B cell (primary cell): ENCODE data around the gene PHACTR2. TPM values are rescaled to one million over a fixed set of nuclear protein-coding genes. Genes with fewer than 3 reads are reported as not detected.

Source experiments
- ATAC-seq: fragments of 200-7000 bp; cut with Tn5 transposase; one replicate; pipeline ENCODE4 v1.10.0; 2021; ENCODE audit warnings: low read depth, mild to moderate bottlenecking, moderate number of reproducible peaks, moderate library complexity
- CTCF ChIA-PET: fragments of 350-600 bp; sonication (Branson Sonifier 250); formaldehyde crosslinking; loops from one replicate; lab custom pipeline; 2021; ENCODE audit warnings: antibody characterized with exemption, inconsistent platforms; lab: Charles Lee
- POLR2A ChIA-PET: fragments of 350-600 bp; sonication (Branson Sonifier 250); formaldehyde crosslinking; loops from one replicate; lab custom pipeline; 2021; ENCODE audit warnings: antibody characterized with exemption; lab: Charles Lee
- DNase-seq: peaks from one replicate; pipeline ENCODE4 v3.0.0; 2013
- H2AFZ ChIP-seq: 2 replicates; pipeline ENCODE4 v1.6.1; 2012; ENCODE audit warnings: mild to moderate bottlenecking, low read depth, low read length; ENCODE audit not compliant: insufficient read depth, poor library complexity, severe bottlenecking
- H3K27ac ChIP-seq, 2 donors: 1 replicate in 1 of 2; 2 replicates in 1 of 2; pipeline ENCODE4 v1.5.1; 2012 to 2013; ENCODE audit warnings: low read length in 2 of 2, mild to moderate bottlenecking in 2 of 2, moderate library complexity in 1 of 2
- H3K27me3 ChIP-seq, 4 experiments: fragments of 200-600 bp in 1 of 4; sonication (generic) in 1 of 4; replicated peaks in 1 of 4; 1 replicate in 2 of 4; 2 replicates in 2 of 4; pipeline versions ENCODE4 v1.6.1 to v1.7.0; 2013 to 2016; ENCODE audit warnings: low read length in 3 of 4, mild to moderate bottlenecking in 2 of 4, mixed read lengths in 1 of 4, moderate library complexity in 1 of 4; ENCODE audit not compliant: insufficient read depth in 4 of 4, control insufficient read depth in 3 of 4; ENCODE audit errors: control extremely low read depth in 1 of 4
- H3K36me3 ChIP-seq, 2 experiments: replicated peaks in 1 of 2; 1 replicate in 1 of 2; 2 replicates in 1 of 2; pipeline versions ENCODE4 v1.6.1 to v1.7.1; 2013; ENCODE audit warnings: low read length in 1 of 2; ENCODE audit not compliant: insufficient read depth in 2 of 2, control insufficient read depth in 1 of 2; ENCODE audit errors: control extremely low read depth in 1 of 2, extremely low read depth in 1 of 2
- H3K4me1 ChIP-seq, 2 donors: fragments of 200-600 bp in 1 of 2; sonication (generic) in 1 of 2; 1 replicate in 1 of 2; 2 replicates in 1 of 2; pipeline versions ENCODE4 v1.5.1 to v1.6.1; 2013 to 2017; ENCODE audit warnings: low read length in 2 of 2; ENCODE audit not compliant: control insufficient read depth in 2 of 2, insufficient read depth in 2 of 2
- H3K4me2 ChIP-seq: replicated peaks from 2 replicates; pipeline ENCODE3; 2012; ENCODE audit warnings: mild to moderate bottlenecking, low read depth, low read length; ENCODE audit not compliant: poor library complexity, severe bottlenecking
- H3K4me3 ChIP-seq, 5 experiments: fragments of 200-600 bp in 1 of 5; sonication (generic) in 1 of 5; 1 replicate in 3 of 5; 2 replicates in 2 of 5; pipeline versions ENCODE4 v1.5.1 to v1.7.0; 2011 to 2016; ENCODE audit warnings: low read length in 4 of 5, mild to moderate bottlenecking in 4 of 5, low read depth in 2 of 5, control low read depth in 1 of 5, moderate library complexity in 1 of 5; ENCODE audit not compliant: insufficient read depth in 1 of 5; ENCODE audit errors: control extremely low read depth in 1 of 5, extremely low read depth in 1 of 5
- H3K79me2 ChIP-seq: fragments of 200-600 bp; sonication (generic); one replicate; pipeline ENCODE4 v1.6.0; 2016; ENCODE audit warnings: low read length; ENCODE audit not compliant: control insufficient read depth, insufficient read depth
- H3K9ac ChIP-seq: fragments of 200-600 bp; sonication (generic); 2 replicates; pipeline ENCODE4 v1.6.1; 2017; ENCODE audit warnings: mild to moderate bottlenecking, low read length, moderate library complexity
- H3K9me3 ChIP-seq, 3 donors: one replicate each; pipeline versions ENCODE4 v1.6.1 to v1.7.1; 2013; ENCODE audit warnings: low read length in 2 of 3; ENCODE audit not compliant: control insufficient read depth in 2 of 3, insufficient read depth in 1 of 3; ENCODE audit errors: control extremely low read depth in 1 of 3
- H4K20me1 ChIP-seq: 2 replicates; pipeline ENCODE4 v1.6.0; 2012; ENCODE audit warnings: mild to moderate bottlenecking, low read length; ENCODE audit not compliant: insufficient read depth, control insufficient read depth, poor library complexity, severe bottlenecking
- H3K27ac Mint-ChIP-seq: one replicate; pipeline ENCODE4 v1.8.0; 2021; ENCODE audit warnings: mixed read lengths
- H3K27me3 Mint-ChIP-seq: one replicate; pipeline ENCODE4 v1.8.0; 2021; ENCODE audit warnings: mixed read lengths
- H3K4me1 Mint-ChIP-seq: one replicate; pipeline ENCODE4 v1.8.0; 2021; ENCODE audit warnings: mixed read lengths
- H3K4me3 Mint-ChIP-seq: one replicate; pipeline ENCODE4 v1.8.0; 2021; ENCODE audit warnings: mixed read lengths
- H3K9me3 Mint-ChIP-seq: one replicate; pipeline ENCODE4 v1.8.0; 2022; ENCODE audit warnings: mixed read lengths; ENCODE audit not compliant: insufficient read depth
- CTCF ChIP-seq: fragments of 200-600 bp; IDR thresholded peaks from one replicate; pipeline ENCODE4 v1.8.0; 2022; ENCODE audit warnings: antibody characterized with exemption, mild to moderate bottlenecking
- EZH2 ChIP-seq: IDR thresholded peaks from 2 replicates; pipeline ENCODE4 v1.6.1; 2012; ENCODE audit warnings: borderline replicate concordance, low read depth, mild to moderate bottlenecking, moderate library complexity, low read length; ENCODE audit not compliant: insufficient read depth, poor library complexity, severe bottlenecking
- WGBS: methylation state at CpG from one replicate; pipeline ENCODE4 v1.1.5; 2013; ENCODE audit warnings: missing lambda C conversion rate; ENCODE audit not compliant: insufficient coverage; 5-methylcytosine and 5-hydroxymethylcytosine counted together
- intact Hi-C: fragments of 100-400 bp; cut with micrococcal nuclease; formaldehyde crosslinking; loops from one replicate; pipeline ENCODE4 v1.10.0; 2022
- polyA plus RNA-seq: library from polyadenylated mRNA; depleted of rRNA; stranded (reverse); fragments of >200 nt; gene quantifications from 2 replicates; pipeline ENCODE4 v1.2.3, GENCODE V29; 2012
- total RNA-seq, 2 donors: library from RNA; stranded (reverse); fragments of 120-200 nt in 1 of 2; gene quantifications; 1 replicate in 1 of 2; 2 replicates in 1 of 2; pipeline versions ENCODE4 v1.2.3 to v1.2.4, GENCODE V29; 2013 to 2022

PHACTR2 gene
- total and polyA plus RNA-seq, 2 donors (not counting 1 experiment from before 2014, with no cell fraction given), result 1.1 to 10.6 TPM

GRCh38 chr6:143675382-143675900 lies 2.3 kb upstream of the PHACTR2 start:
- no peaks in the 10 kb centered on the region for H4K20me1 ChIP-seq
- no peaks in the 10 kb centered on the region for H3K36me3 ChIP-seq
- H3K4me1 ChIP-seq, result peaks cover 6 to 16% of the 10 kb centered on the region in 2 donors
- CTCF ChIA-PET, result no interaction called here
- Mint-ChIP-seq H3K27me3 (peaks cover 28% of the 10 kb centered on the region), H3K4me3 (no peak overlapping the region), H3K27ac (no peak overlapping the region), H3K9me3 (no peaks in the 10 kb centered on the region), H3K4me1 (peaks cover 10% of the 10 kb centered on the region)
- DNase-seq (no peak), ATAC-seq (no peak)
- peaks cover 0 to 22% (median 14%) of the 10 kb centered on the region in 4 experiments for H3K27me3 ChIP-seq
- H3K9me3 ChIP-seq, result no peaks in the 10 kb centered on the region
- no peaks in the 10 kb centered on the region for H3K79me2 ChIP-seq
- H3K9ac ChIP-seq, result no peak overlapping the region
- no peak overlapping the region for H3K4me2 ChIP-seq
- H3K27ac ChIP-seq, result no peak overlapping the region
- no peak overlapping the region for H3K4me3 ChIP-seq
- no peak for TF ChIP-seq CTCF
- no peak for TF ChIP-seq EZH2
- intact Hi-C loops, result no loop called here
- H2AFZ ChIP-seq, result no peak overlapping the region
- POLR2A ChIA-PET, result no interaction called here

GRCh38 chr6:143675946-143676345 lies 1.8 kb upstream of the PHACTR2 start:
- CTCF ChIA-PET, result no interaction called here

More at GRCh38 chr6:143675946-143676345, 1.8 kb upstream of the PHACTR2 start:
- POLR2A ChIA-PET, result no interaction called here
- no peaks in the 10 kb centered on the region for H3K9me3 ChIP-seq
- ATAC-seq (no peak), DNase-seq (no peak)
- no peaks in the 10 kb centered on the region for H4K20me1 ChIP-seq
- Mint-ChIP-seq H3K27me3 (peaks cover 33% of the 10 kb centered on the region), H3K4me1 (peaks cover 10% of the 10 kb centered on the region), H3K27ac (no peak overlapping the region), H3K9me3 (no peaks in the 10 kb centered on the region), H3K4me3 (no peak overlapping the region)
- no peaks in the 10 kb centered on the region for H3K79me2 ChIP-seq
- TF ChIP-seq EZH2 (no peak), CTCF (no peak)
- H3K27ac ChIP-seq, result no peak overlapping the region
- no peak overlapping the region for H2AFZ ChIP-seq
- H3K4me1 ChIP-seq, result peaks cover 6 to 16% of the 10 kb centered on the region in 2 donors
- H3K27me3 ChIP-seq, result peaks cover 0 to 22% (median 14%) of the 10 kb centered on the region in 4 experiments
- intact Hi-C loops, result no loop called here
- H3K4me3 ChIP-seq, result no peak overlapping the region
- H3K36me3 ChIP-seq, result no peaks in the 10 kb centered on the region
- no CpG with 5 or more reads among the region's 1 CpG for WGBS
- H3K4me2 ChIP-seq, result no peak overlapping the region
- H3K9ac ChIP-seq, result no peak overlapping the region
